Neuronal stem cell (in vitro differentiated cells): ENCODE measurements around the gene AP1S3.

ENCODE experiments used
- DNase-seq: peaks from one replicate; pipeline ENCODE4 v3.0.0-alpha.2; 2013; ENCODE audit warnings: low spot score
- H2AFZ ChIP-seq: one replicate; pipeline ENCODE4 v1.6.1; 2013; ENCODE audit warnings: mild to moderate bottlenecking, low read length, inconsistent platforms
- H2AK5ac ChIP-seq: 2 replicates; pipeline ENCODE4 v1.6.1; 2013; ENCODE audit warnings: low read depth, mild to moderate bottlenecking, inconsistent platforms, low read length, moderate library complexity, mixed read lengths
- H2BK120ac ChIP-seq: 2 replicates; pipeline ENCODE4 v1.6.1; 2013; ENCODE audit warnings: low read depth, mild to moderate bottlenecking, inconsistent platforms, low read length, moderate library complexity, mixed read lengths
- H2BK12ac ChIP-seq: one replicate; pipeline ENCODE4 v1.6.1; 2013; ENCODE audit warnings: low read length, inconsistent platforms
- H2BK15ac ChIP-seq: 2 replicates; pipeline ENCODE4 v1.6.1; 2013; ENCODE audit warnings: mild to moderate bottlenecking, low read length, inconsistent platforms, mixed read lengths
- H2BK5ac ChIP-seq: one replicate; pipeline ENCODE4 v1.6.1; 2013; ENCODE audit warnings: inconsistent platforms, mild to moderate bottlenecking, low read length, moderate library complexity
- H3K14ac ChIP-seq: one replicate; pipeline ENCODE4 v1.6.1; 2013; ENCODE audit warnings: low read length, inconsistent platforms
- H3K18ac ChIP-seq: 2 replicates; pipeline ENCODE4 v1.6.1; 2013; ENCODE audit warnings: low read length, inconsistent platforms
- H3K23ac ChIP-seq: 2 replicates; pipeline ENCODE4 v1.6.1; 2013; ENCODE audit warnings: low read depth, mild to moderate bottlenecking, mixed read lengths, low read length, inconsistent platforms; ENCODE audit not compliant: poor library complexity
- H3K27ac ChIP-seq: replicated peaks from 3 replicates; pipeline ENCODE4 v1.5.1; 2013; ENCODE audit warnings: low read length, inconsistent platforms
- H3K27me3 ChIP-seq, 3 experiments: 2 replicates each; pipeline ENCODE4 v1.6.1; 2013; ENCODE audit warnings: low read length in 3 of 3, mild to moderate bottlenecking in 2 of 3, inconsistent platforms in 1 of 3, low read depth in 1 of 3, mixed read lengths in 1 of 3, moderate library complexity in 1 of 3; ENCODE audit not compliant: control insufficient read depth in 3 of 3, insufficient read depth in 3 of 3
- H3K36me3 ChIP-seq, 2 donors: replicated peaks in 1 of 2; 2 replicates each; pipeline ENCODE4 v1.6.1; 2013; ENCODE audit warnings: low read length in 2 of 2; ENCODE audit not compliant: control insufficient read depth in 2 of 2, insufficient read depth in 2 of 2
- H3K4ac ChIP-seq: 2 replicates; pipeline ENCODE4 v1.6.1; 2013; ENCODE audit warnings: inconsistent platforms, mild to moderate bottlenecking, low read length, moderate library complexity
- H3K4me1 ChIP-seq, 2 donors: 1 replicate in 1 of 2; 2 replicates in 1 of 2; pipeline ENCODE4 v1.6.1; 2013; ENCODE audit warnings: low read length in 2 of 2, low read depth in 1 of 2; ENCODE audit not compliant: control insufficient read depth in 2 of 2, insufficient read depth in 1 of 2
- H3K4me2 ChIP-seq: one replicate; pipeline ENCODE4 v1.6.1; 2013; ENCODE audit warnings: mild to moderate bottlenecking, low read length, inconsistent platforms; ENCODE audit not compliant: insufficient read depth, poor library complexity, severe bottlenecking
- H3K4me3 ChIP-seq, 2 donors: 2 replicates each; pipeline ENCODE4 v1.5.1; 2013; ENCODE audit warnings: low read length in 2 of 2, mild to moderate bottlenecking in 2 of 2, inconsistent platforms in 1 of 2, moderate library complexity in 1 of 2
- H3K79me1 ChIP-seq: one replicate; pipeline ENCODE4 v1.6.1; 2013; ENCODE audit warnings: low read depth, mild to moderate bottlenecking, inconsistent platforms, low read length, moderate library complexity
- H3K9ac ChIP-seq: one replicate; pipeline ENCODE4 v1.6.1; 2013; ENCODE audit warnings: mild to moderate bottlenecking, low read depth, low read length, inconsistent platforms; ENCODE audit not compliant: poor library complexity
- H3K9me3 ChIP-seq, 2 donors: replicated peaks in 1 of 2; 2 replicates each; pipeline versions ENCODE3 to v1.6.1; 2013; ENCODE audit warnings: low read length in 2 of 2, mild to moderate bottlenecking in 2 of 2, inconsistent platforms in 1 of 2, low read depth in 1 of 2, mixed read lengths in 1 of 2, moderate library complexity in 1 of 2; ENCODE audit not compliant: control insufficient read depth in 2 of 2, insufficient read depth in 1 of 2
- H4K8ac ChIP-seq: one replicate; pipeline ENCODE4 v1.6.1; 2013; ENCODE audit warnings: low read depth, mild to moderate bottlenecking, inconsistent platforms, low read length, moderate library complexity
- H4K91ac ChIP-seq: one replicate; pipeline ENCODE4 v1.6.1; 2013; ENCODE audit warnings: low read length, low read depth, mild to moderate bottlenecking, inconsistent platforms; ENCODE audit not compliant: poor library complexity
- WGBS, 2 donors: extraction: QIAGEN DNeasy Blood & Tissue Kit; methylation state at CpG; one replicate each; pipeline ENCODE4 v1.1.7; 2013; ENCODE audit warnings: missing lambda C conversion rate in 2 of 2, mixed read lengths in 1 of 2; ENCODE audit not compliant: insufficient read length in 2 of 2, insufficient replicate concordance in 1 of 2; ENCODE audit errors: extremely low coverage in 2 of 2; 5-methylcytosine and 5-hydroxymethylcytosine counted together

Gene AP1S3

GRCh38 chr2:223735659-223736244, 101.6 kb downstream of the AP1S3 start:
- Histone ChIP-seq H2BK5ac (no peak overlapping the region), H3K4me1 (no peaks in the 10 kb centered on the region), H3K27me3 (no peaks in the 10 kb centered on the region), H4K8ac (no peak overlapping the region), H3K4me2 (no peak overlapping the region), H3K18ac (no peak overlapping the region), H3K36me3 (no peaks in the 10 kb centered on the region), H4K91ac (no peak overlapping the region), H2AFZ (no peak overlapping the region), H3K4ac (no peak overlapping the region), H3K9me3 (peaks cover 0 to 2% of the 10 kb centered on the region in 2 donors), H3K14ac (no peak overlapping the region), H2BK15ac (no peak overlapping the region), H3K79me1 (no peaks in the 10 kb centered on the region), H3K9ac (no peak overlapping the region), H3K23ac (no peak overlapping the region), H3K4me3 (no peak overlapping the region), H2BK120ac (no peak overlapping the region), H3K27ac (no peak overlapping the region), H2BK12ac (no peak overlapping the region), H2AK5ac (no peak overlapping the region)
- DNase-seq, result no peak
- WGBS, 2 donors, result no CpG with 5 or more reads among the region's 4 CpGs

GRCh38 chr2:223735035-223735640, 102.2 kb downstream of the AP1S3 start:
- no peaks in the 10 kb centered on the region for H3K4me1 ChIP-seq
- H3K18ac ChIP-seq, result no peak overlapping the region
- H3K4me2 ChIP-seq, result no peak overlapping the region
- no peak for DNase-seq
- no peaks in the 10 kb centered on the region for H3K27me3 ChIP-seq
- H3K23ac ChIP-seq, result no peak overlapping the region
- no peaks in the 10 kb centered on the region for H3K36me3 ChIP-seq
- H2BK15ac ChIP-seq, result no peak overlapping the region
- no peak overlapping the region for H3K14ac ChIP-seq
- H4K8ac ChIP-seq, result no peak overlapping the region
- H2BK120ac ChIP-seq, result no peak overlapping the region
- H3K79me1 ChIP-seq, result no peaks in the 10 kb centered on the region
- H3K4ac ChIP-seq, result no peak overlapping the region
- H2AK5ac ChIP-seq, result no peak overlapping the region
- H2BK12ac ChIP-seq, result no peak overlapping the region
- H3K9ac ChIP-seq, result no peak overlapping the region
- H2BK5ac ChIP-seq, result no peak overlapping the region
- no peak overlapping the region for H4K91ac ChIP-seq
- H3K9me3 ChIP-seq, result no peaks in the 10 kb centered on the region
- H3K4me3 ChIP-seq, result no peak overlapping the region
- peak overlapping the region; percentile 57 for H2AFZ ChIP-seq
- no CpG with 5 or more reads among the region's 5 CpGs for WGBS, 2 donors
- no peak overlapping the region for H3K27ac ChIP-seq

GRCh38 chr2:223734346-223734745, 103.0 kb downstream of the AP1S3 start:
- H2AK5ac ChIP-seq, result no peak overlapping the region
- no peaks in the 10 kb centered on the region for H3K27me3 ChIP-seq
- H2BK5ac ChIP-seq, result no peak overlapping the region
- H4K91ac ChIP-seq, result no peak overlapping the region
- H3K4me3 ChIP-seq, result no peak overlapping the region
- no peak overlapping the region for H3K18ac ChIP-seq
- no peak overlapping the region for H3K4me2 ChIP-seq
- no peak overlapping the region for H4K8ac ChIP-seq
- WGBS, 2 donors, result no CpG with 5 or more reads among the region's 2 CpGs
- H3K79me1 ChIP-seq, result no peaks in the 10 kb centered on the region
- H3K4ac ChIP-seq, result no peak overlapping the region
- H2BK120ac ChIP-seq, result no peak overlapping the region
- DNase-seq, result no peak
- H3K23ac ChIP-seq, result no peak overlapping the region
- no peak overlapping the region for H2AFZ ChIP-seq
- no peak overlapping the region for H3K9ac ChIP-seq
- H3K9me3 ChIP-seq, result no peaks in the 10 kb centered on the region
- H3K14ac ChIP-seq, result no peak overlapping the region
- H2BK15ac ChIP-seq, result no peak overlapping the region
- H3K36me3 ChIP-seq, result no peaks in the 10 kb centered on the region
- no peak overlapping the region for H3K27ac ChIP-seq
- H3K4me1 ChIP-seq, result no peaks in the 10 kb centered on the region
- no peak overlapping the region for H2BK12ac ChIP-seq

- Histone ChIP-seq H2AFZ (no peak overlapping the region), H3K4me3 (no peak overlapping the region), H2AK5ac (no peak overlapping the region), H2BK15ac (no peak overlapping the region), H3K27me3 (no peaks in the 10 kb centered on the region), H2BK12ac (no peak overlapping the region), H3K36me3 (no peaks in the 10 kb centered on the region), H4K8ac (no peak overlapping the region), H3K14ac (no peak overlapping the region), H3K79me1 (no peaks in the 10 kb centered on the region), H3K4me1 (peaks cover under 1 to 1% of the 10 kb centered on the region in 2 donors), H4K91ac (no peak overlapping the region), H2BK5ac (no peak overlapping the region), H2BK120ac (no peak overlapping the region), H3K4me2 (no peak overlapping the region), H3K18ac (no peak overlapping the region), H3K9ac (no peak overlapping the region), H3K23ac (no peak overlapping the region), H3K4ac (no peak overlapping the region), H3K27ac (no peak overlapping the region), H3K9me3 (no peaks in the 10 kb centered on the region)
- DNase-seq, result no peak
- no CpG with 5 or more reads among the region's 3 CpGs for WGBS, 2 donors
Measured at GRCh38 chr2:223732346-223732745, 105.0 kb downstream of the AP1S3 start.
